GM12872 (cell line): Measurements from ENCODE around the gene EFS.

ENCODE experiments used
- TF ChIP-seq, protein P1 (sequence below): IDR thresholded peaks from 3 replicates; pipeline ENCODE4 v1.5.1; 2011; ENCODE audit warnings: low read depth, mild to moderate bottlenecking, low read length, moderate library complexity; ENCODE audit not compliant: insufficient read depth

Gene EFS

DNA sequence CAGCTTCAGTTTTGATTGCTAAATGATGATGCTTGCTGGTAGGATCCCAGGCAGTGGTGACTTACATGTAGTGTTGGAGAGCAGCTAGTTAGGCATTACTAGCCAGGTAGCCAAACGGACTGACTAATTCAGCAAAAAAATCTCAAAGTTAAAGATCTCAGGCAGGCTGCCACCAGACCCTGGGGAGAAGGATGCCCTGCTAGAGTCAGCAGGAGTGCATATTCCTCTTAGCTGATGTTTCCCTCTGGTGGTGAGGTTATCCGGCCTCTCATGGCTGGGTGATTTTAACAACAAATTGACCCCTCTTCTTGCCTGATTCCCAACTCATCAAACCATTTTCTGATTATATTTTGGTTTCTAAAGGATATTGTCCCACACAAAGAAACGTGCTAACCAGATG lies 2.8 kb downstream of the EFS start:
- TF ChIP-seq, protein P1, sequence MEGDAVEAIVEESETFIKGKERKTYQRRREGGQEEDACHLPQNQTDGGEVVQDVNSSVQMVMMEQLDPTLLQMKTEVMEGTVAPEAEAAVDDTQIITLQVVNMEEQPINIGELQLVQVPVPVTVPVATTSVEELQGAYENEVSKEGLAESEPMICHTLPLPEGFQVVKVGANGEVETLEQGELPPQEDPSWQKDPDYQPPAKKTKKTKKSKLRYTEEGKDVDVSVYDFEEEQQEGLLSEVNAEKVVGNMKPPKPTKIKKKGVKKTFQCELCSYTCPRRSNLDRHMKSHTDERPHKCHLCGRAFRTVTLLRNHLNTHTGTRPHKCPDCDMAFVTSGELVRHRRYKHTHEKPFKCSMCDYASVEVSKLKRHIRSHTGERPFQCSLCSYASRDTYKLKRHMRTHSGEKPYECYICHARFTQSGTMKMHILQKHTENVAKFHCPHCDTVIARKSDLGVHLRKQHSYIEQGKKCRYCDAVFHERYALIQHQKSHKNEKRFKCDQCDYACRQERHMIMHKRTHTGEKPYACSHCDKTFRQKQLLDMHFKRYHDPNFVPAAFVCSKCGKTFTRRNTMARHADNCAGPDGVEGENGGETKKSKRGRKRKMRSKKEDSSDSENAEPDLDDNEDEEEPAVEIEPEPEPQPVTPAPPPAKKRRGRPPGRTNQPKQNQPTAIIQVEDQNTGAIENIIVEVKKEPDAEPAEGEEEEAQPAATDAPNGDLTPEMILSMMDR = no peak

DNA sequence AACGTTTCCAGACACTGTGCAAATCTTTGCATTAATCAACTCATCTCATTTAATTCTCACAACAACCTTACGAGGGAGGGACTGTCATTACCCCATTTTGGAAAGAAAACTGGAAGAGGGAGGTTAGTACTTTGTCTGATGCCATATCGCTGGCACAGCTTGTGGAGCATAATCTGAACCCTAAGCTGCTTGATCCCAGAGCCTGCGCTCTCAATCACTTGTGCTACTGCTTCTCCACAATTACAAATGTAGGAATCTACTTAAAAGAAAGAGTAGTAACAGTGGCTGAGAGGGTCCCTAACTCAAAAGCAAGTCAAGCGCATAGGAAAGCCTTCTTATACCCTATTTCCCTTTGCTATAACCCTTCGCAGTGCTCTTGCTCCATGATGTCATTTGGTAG lies 3.2 kb downstream of the EFS start:
- TF ChIP-seq, protein P1 = no peak

DNA sequence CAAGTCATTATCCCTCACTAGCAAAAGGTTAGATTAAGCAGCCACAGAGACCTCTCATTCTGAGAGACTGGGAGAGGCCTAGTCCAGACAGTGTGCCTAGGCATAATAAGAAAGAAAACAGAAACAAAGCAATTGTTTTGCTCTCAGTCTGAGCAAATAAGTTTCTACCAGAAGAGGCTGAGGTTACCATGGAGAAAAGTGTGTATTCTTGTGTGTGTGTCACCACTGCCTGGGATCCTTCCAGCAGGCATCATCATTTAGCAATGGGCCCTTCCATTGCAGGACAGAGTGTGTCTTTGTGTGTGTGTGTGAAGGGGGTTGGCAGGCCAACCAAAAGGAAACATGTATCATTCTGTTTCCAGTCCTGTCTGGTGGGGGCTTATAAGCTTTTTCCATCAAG lies 3.7 kb downstream of the EFS start:
- TF ChIP-seq, protein P1 = no peak

DNA sequence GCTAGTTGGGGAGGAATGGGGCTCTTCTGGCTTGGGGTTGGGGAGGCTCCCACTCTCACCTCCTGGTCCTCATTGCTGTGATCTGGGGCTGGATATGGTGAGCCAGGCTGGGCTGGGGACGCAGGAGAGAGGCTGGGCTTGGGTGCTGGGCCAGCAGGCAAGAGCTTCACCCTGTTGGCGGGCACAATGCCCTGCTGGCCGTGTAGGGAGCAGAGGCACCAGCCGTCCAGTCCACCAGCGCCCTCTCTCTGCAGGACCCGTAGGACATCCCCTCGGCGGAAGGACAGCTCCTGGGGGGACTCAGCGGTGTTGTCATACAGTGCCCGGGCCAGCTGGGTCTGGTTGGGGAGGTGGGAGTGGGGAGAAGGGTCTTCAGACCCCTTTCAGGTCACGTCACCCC lies 4.5 kb downstream of the EFS start:
- TF ChIP-seq, protein P1 = no peak

DNA sequence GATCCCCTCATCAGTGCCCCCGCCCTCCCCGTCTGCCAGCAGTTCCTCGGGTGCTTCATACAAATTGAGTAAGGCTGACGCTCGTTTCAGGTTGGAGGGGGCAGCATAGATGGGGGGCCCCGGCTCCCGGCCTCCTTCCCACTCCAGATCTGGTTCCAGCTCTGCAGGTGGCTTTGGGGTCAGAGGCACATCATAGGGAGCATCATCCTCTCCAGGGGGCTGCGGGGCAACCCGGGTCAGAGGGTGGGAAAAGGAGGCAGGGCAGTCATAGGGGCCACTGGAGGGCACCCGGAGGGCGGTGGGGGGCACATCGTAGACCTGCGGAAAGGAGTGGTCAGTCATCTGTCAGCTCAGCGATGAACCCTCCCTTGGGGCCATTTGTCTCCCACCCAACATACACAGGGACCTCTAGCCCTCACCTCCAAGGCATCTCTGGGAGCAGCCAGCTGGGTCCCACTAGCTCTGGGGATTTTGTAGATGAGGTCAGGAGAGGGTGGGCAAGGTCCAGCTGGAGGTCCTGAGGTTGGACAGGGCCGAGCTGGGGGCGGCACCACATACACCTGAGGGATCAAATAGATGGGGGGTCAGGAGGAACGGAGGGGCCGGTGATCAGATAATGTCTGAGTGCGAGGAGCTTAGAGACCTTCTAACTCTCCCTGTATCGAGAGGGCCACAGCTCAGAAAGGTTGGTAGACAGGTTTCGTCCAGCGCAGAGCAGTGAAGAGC lies 5.1 kb downstream of the EFS start:
- TF ChIP-seq, protein P1 = no peak

DNA sequence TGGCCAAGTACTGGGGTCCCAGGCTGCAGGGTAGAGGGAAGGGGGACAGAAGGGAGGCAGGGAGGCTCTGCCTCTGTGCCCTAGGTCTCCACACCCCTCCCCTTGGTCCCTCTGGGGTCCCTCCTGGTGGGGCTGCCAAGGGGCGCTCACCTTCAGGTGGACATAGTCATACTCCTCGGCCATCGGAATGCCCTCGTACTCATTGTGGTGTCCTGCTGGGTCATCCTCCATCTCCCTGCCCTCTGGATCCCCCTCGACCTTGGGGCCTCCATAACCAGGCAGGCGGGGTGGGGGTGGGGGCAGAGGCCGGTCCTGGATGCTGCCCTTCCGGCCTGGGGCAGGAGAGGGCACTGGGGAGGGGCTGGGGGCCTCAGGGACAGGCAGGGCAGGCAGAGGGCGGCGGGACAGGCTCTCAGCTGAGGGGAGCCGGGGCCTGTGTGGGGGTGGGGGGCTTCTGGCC lies 5.8 kb downstream of the EFS start:
- TF ChIP-seq, protein P1 = no peak

DNA sequence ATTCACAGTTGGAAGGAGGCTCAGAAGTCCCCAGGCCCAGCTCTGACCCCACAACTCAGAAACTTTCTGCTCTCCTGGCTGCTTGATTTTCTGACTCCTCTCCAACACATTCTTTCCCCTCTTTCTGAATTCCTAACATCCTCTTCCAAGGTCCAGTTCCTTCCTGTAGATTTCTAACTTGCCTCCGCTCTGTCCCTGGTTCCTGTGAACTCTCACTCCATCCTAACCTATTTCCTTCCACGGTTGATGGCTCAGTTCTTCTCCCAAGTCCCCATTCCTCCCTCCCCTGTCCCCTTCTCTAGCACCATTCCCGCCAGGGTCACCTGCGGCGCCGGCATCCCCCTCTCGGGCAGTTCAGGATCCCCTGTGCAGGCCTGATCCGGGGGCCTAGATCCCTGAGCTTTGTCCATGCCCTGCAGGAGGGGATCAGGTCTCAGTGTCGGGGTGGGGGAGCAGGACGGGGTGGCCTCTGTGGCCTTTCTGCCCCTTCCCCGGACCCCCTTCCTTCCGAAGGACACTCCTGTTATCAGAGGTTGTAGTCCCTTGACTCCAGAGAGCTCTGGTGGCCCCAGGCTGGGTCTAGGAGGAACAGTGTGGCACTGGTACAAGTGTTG lies 6.3 kb downstream of the EFS start:
- TF ChIP-seq, protein P1 = no peak
